Measurements from ENCODE around the gene BCAS3. TPM values are rescaled to one million over a fixed set of nuclear protein-coding genes. Genes with fewer than 3 reads are reported as not detected.

The BCAS3 gene
- total RNA-seq, 1 experiment from 2014 or later: 26.3 TPM

DNA sequence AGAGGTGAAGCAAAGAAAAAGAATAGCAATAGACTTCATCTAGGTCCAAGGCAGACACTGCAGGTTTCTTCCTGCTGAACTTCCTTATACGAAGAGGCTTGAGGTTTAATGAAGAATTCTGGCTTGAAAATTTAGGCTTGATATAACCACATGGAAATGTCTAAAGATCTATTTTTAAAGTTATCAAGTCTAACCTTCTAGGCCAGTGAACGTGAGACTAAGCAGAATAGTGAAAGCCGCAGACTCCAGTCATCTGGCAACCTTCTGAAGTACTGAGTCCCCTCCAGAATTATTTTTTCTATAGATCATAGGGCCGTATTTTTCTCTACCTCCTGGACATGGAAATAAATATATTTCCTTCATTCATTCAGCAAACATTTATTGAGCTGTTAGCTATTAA lies 333.6 kb downstream of the BCAS3 start (continued):
- TF ChIP-seq, protein P1, sequence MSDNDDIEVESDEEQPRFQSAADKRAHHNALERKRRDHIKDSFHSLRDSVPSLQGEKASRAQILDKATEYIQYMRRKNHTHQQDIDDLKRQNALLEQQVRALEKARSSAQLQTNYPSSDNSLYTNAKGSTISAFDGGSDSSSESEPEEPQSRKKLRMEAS (IDR thresholded peaks at IDR 0.05): no peak
- TF ChIP-seq YY1 (IDR thresholded peaks at IDR 0.05; ENCODE audit: extremely low read depth, insufficient replicate concordance, low read depth, low read length) (no peak), EZH2phosphoT487 (IDR thresholded peaks at IDR 0.05; ENCODE audit: borderline replicate concordance) (no peak), ZNF274 (IDR thresholded peaks at IDR 0.05; ENCODE audit: low read depth, low read length) (no peak), SP1 (IDR thresholded peaks at IDR 0.05; ENCODE audit: low read depth) (no peak)

- Histone ChIP-seq H3K9ac (ENCODE audit: low read length) (no peak overlapping the region), H3K9me2 (ENCODE audit: insufficient read depth) (no peaks in the 10 kb centered on the region), H3K9me3 (ENCODE audit: control insufficient read depth in 1 of 2, insufficient read depth in 1 of 2, low read depth in 1 of 2, low read length in 2 of 2) (no peaks in the 10 kb centered on the region), H3K4me1 (ENCODE audit: control insufficient read depth in 1 of 2, insufficient read depth in 2 of 2, low read length in 2 of 2) (no peaks in the 10 kb centered on the region), H3K27me3 (ENCODE audit: insufficient read depth, low read length) (no peaks in the 10 kb centered on the region), H3K79me2 (ENCODE audit: insufficient read depth, low read length) (no peaks in the 10 kb centered on the region), H4K20me1 (ENCODE audit: insufficient read depth) (no peaks in the 10 kb centered on the region), H3K4me3 (replicated peaks in 1 of 2; ENCODE audit: low read depth in 1 of 2, low read length in 2 of 2) (no peak overlapping the region), H3K4me2 (ENCODE audit: low read length) (no peak overlapping the region), H2AFZ (ENCODE audit: low read depth, low read length, poor library complexity, severe bottlenecking) (no peak overlapping the region), H3K27ac (ENCODE audit: low read depth, low read length) (no peak overlapping the region), H3K36me3 (ENCODE audit: control insufficient read depth in 1 of 2, insufficient read depth in 2 of 2, low read length in 2 of 2) (no peaks in the 10 kb centered on the region)
- POLR2A ChIA-PET: no interaction called here
- ATAC-seq (no peak), DNase-seq (ENCODE audit: low read depth, low spot score) (no peak)
- RAD21 ChIA-PET (ENCODE audit: low non-redundant PET in 1 of 2, low total read pairs in 2 of 2, uncharacterized antibody in 2 of 2, unreplicated experiment in 2 of 2): no interaction called here
- intact Hi-C loops (cut with micrococcal nuclease): no loop called here
- BruUV-seq (replicated peaks): no TSS peak
- CTCF ChIA-PET: interaction anchor here (1.3 to 1.4 kb wide), 2 partner anchors 15 to 295 kb away, joined by 3 read pairs; no protein-coding TSS in a partner anchor
- TF ChIP-seq ZFX (IDR thresholded peaks at IDR 0.05): no peak
- TF ChIP-seq, protein P2, sequence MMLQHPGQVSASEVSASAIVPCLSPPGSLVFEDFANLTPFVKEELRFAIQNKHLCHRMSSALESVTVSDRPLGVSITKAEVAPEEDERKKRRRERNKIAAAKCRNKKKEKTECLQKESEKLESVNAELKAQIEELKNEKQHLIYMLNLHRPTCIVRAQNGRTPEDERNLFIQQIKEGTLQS (IDR thresholded peaks at IDR 0.05): no peak
- no peak for TF ChIP-seq TCF7L2 (IDR thresholded peaks at IDR 0.05; ENCODE audit: borderline replicate concordance, extremely low read depth, insufficient read depth, insufficient read length)
- no peak for TF ChIP-seq ZNF274 (IDR thresholded peaks at IDR 0.05; ENCODE audit: low read depth, low read length)
- TF ChIP-seq CEBPB (IDR thresholded peaks at IDR 0.05; ENCODE audit: low read depth): no peak
- TF ChIP-seq YY1 (IDR thresholded peaks at IDR 0.05; ENCODE audit: extremely low read depth, insufficient replicate concordance, low read depth, low read length): no peak
- no peak for TF ChIP-seq POLR2AphosphoS5 (IDR thresholded peaks at IDR 0.05; ENCODE audit: low read depth, low read length)
- TF ChIP-seq CBX3 (IDR thresholded peaks at IDR 0.05; ENCODE audit: low read depth): no peak
- TF ChIP-seq SP1 (IDR thresholded peaks at IDR 0.05; ENCODE audit: low read depth): no peak
- TF ChIP-seq JUND (IDR thresholded peaks at IDR 0.05): no peak
- TF ChIP-seq EGR1 (IDR thresholded peaks at IDR 0.05; ENCODE audit: low read depth): no peak
- TF ChIP-seq ELF1 (IDR thresholded peaks at IDR 0.05; ENCODE audit: borderline replicate concordance, low read depth): no peak
- no peak for TF ChIP-seq EZH2phosphoT487 (IDR thresholded peaks at IDR 0.05; ENCODE audit: borderline replicate concordance)
- TF ChIP-seq SIN3A (IDR thresholded peaks at IDR 0.05; ENCODE audit: low read depth): no peak
Measured at GRCh38 chr17:61015966-61016365, 338.3 kb downstream of the BCAS3 start.

All from HCT116 (cell line).